HepG2 (cell line): ENCODE results near the gene TNFSF15. TPM values are rescaled to one million over a fixed set of nuclear protein-coding genes. Genes with fewer than 3 reads are reported as not detected.

Source experiments
- ATAC-seq: fragments of 200-7000 bp; cut with Tn5 transposase; 3 replicates; pipeline ENCODE4 v1.9.1; 2020; ENCODE audit warnings: mild to moderate bottlenecking, moderate library complexity
- BruUV-seq: library from RNA; stranded (reverse); fragments of 400-500 nt; replicated peaks from 2 replicates; lab custom pipeline; 2021; lab: Mats Ljungman, UMichigan
- CTCF ChIA-PET: fragments of 300-600 bp; formaldehyde crosslinking; extraction: SDS; loops from one replicate; lab custom pipeline; 2021; ENCODE audit warnings: low total read pairs, inconsistent platforms, low intra/inter-chr PET ratio; lab: Yijun Ruan, JAX
- POLR2A ChIA-PET: fragments of 350-600 bp; sonication (Branson Sonifier 250); formaldehyde crosslinking; loops from one replicate; lab custom pipeline; 2020; ENCODE audit warnings: antibody characterized with exemption, inconsistent platforms; lab: Yijun Ruan, JAX
- DNase-seq: peaks from one replicate; pipeline ENCODE4 v3.0.0-alpha.2; 2015; ENCODE audit warnings: low spot score
- FAIRE-seq: peaks from 3 replicates; lab custom pipeline; 2011; peaks lifted over from hg19 to GRCh38; lab: Jason Lieb, UNC
- H2AFZ ChIP-seq: one replicate; pipeline ENCODE4 v1.6.1; 2011; ENCODE audit warnings: low read length, inconsistent platforms
- H3K27ac ChIP-seq: fragments of 300-600 bp; 3 replicates; pipeline ENCODE4 v1.8.0; 2011; ENCODE audit warnings: mixed run types, mild to moderate bottlenecking, mixed read lengths, low read length, inconsistent platforms; ENCODE audit not compliant: insufficient read depth; ENCODE audit errors: extremely low read length
- H3K27me3 ChIP-seq, 2 experiments: fragments of 200-600 bp in 1 of 2; 2 replicates in 1 of 2; 3 replicates in 1 of 2; pipeline versions ENCODE4 v1.6.0 to v1.8.0; 2011; ENCODE audit warnings: low read length in 2 of 2, mild to moderate bottlenecking in 2 of 2, moderate library complexity in 2 of 2, inconsistent platforms in 1 of 2; ENCODE audit not compliant: insufficient read depth in 2 of 2, control insufficient read depth in 1 of 2
- H3K36me3 ChIP-seq, 2 experiments: fragments of 200-600 bp in 1 of 2; replicated peaks in 1 of 2; 2 replicates in 1 of 2; 3 replicates in 1 of 2; pipeline versions ENCODE4 v1.5.1 to v1.8.0; 2011; ENCODE audit warnings: low read length in 2 of 2, inconsistent platforms in 1 of 2; ENCODE audit not compliant: insufficient read depth in 2 of 2, control insufficient read depth in 1 of 2
- H3K4me1 ChIP-seq: 2 replicates; pipeline ENCODE4 v1.5.1; 2012; ENCODE audit warnings: low read length, inconsistent platforms; ENCODE audit not compliant: insufficient read depth
- H3K4me2 ChIP-seq: 2 replicates; pipeline ENCODE4 v1.6.0; 2011; ENCODE audit warnings: low read depth, low read length, inconsistent platforms
- H3K4me3 ChIP-seq, 3 experiments: fragments of 200-600 bp in 1 of 3; sonication (generic), shearing (Covaris generic) in 1 of 3; replicated peaks in 1 of 3; 2 replicates each; pipeline ENCODE4 v1.5.1; 2011 to 2016; ENCODE audit warnings: low read length in 3 of 3, inconsistent platforms in 2 of 3, low read depth in 2 of 3, mild to moderate bottlenecking in 2 of 3, control low read depth in 1 of 3, mixed read lengths in 1 of 3; ENCODE audit not compliant: insufficient read depth in 1 of 3
- H3K79me2 ChIP-seq: one replicate; pipeline ENCODE4 v1.6.1; 2011; ENCODE audit warnings: low read length, inconsistent platforms; ENCODE audit not compliant: insufficient read depth
- H3K9ac ChIP-seq: 2 replicates; pipeline ENCODE4 v1.6.0; 2011; ENCODE audit warnings: mild to moderate bottlenecking, low read depth, low read length, inconsistent platforms; ENCODE audit not compliant: insufficient read depth
- H3K9me3 ChIP-seq: 2 replicates; pipeline ENCODE4 v1.5.1; 2012; ENCODE audit warnings: mild to moderate bottlenecking, low read length
- H4K20me1 ChIP-seq: 2 replicates; pipeline ENCODE4 v1.6.0; 2011; ENCODE audit warnings: inconsistent platforms, mild to moderate bottlenecking, low read length, moderate library complexity; ENCODE audit not compliant: insufficient read depth
- ARNTL ChIP-seq: sonication (generic); formaldehyde crosslinking; IDR thresholded peaks from 2 replicates; pipeline ENCODE4 v1.4.0; 2020; ENCODE audit warnings: mild to moderate bottlenecking, missing genetic modification reagents
- ATAD3A ChIP-seq: sonication (generic); formaldehyde crosslinking; IDR thresholded peaks from 2 replicates; pipeline ENCODE4 v1.4.0; 2020; ENCODE audit warnings: missing genetic modification reagents
- CEBPB ChIP-seq: IDR thresholded peaks from 2 replicates; pipeline ENCODE4 v1.6.1; 2011; ENCODE audit warnings: low read depth, low read length, improper control_type of control experiment, borderline replicate concordance
- CREB1 ChIP-seq, 2 experiments: fragments of 450-650 bp in 1 of 2; IDR thresholded peaks; 2 replicates each; pipeline ENCODE4 v1.6.1; 2016 to 2017; ENCODE audit warnings: control low read depth in 1 of 2, mild to moderate bottlenecking in 1 of 2, missing compliant biosample characterization in 1 of 2, missing genetic modification characterization in 1 of 2
- KMT2A ChIP-seq: sonication (generic); formaldehyde crosslinking; IDR thresholded peaks from 2 replicates; pipeline ENCODE4 v1.4.0; 2020; ENCODE audit warnings: missing genetic modification reagents
- PITX1 ChIP-seq: sonication (generic); formaldehyde crosslinking; IDR thresholded peaks from 2 replicates; pipeline ENCODE4 v1.5.1; 2020; ENCODE audit warnings: mild to moderate bottlenecking, missing genetic modification reagents
- SP4 ChIP-seq: sonication (generic); formaldehyde crosslinking; IDR thresholded peaks from 2 replicates; pipeline ENCODE4 v1.8.1; 2023; ENCODE audit warnings: mild to moderate bottlenecking, missing genetic modification reagents
- WIZ ChIP-seq: sonication (generic); formaldehyde crosslinking; IDR thresholded peaks from 2 replicates; pipeline ENCODE4 v1.5.1; 2020; ENCODE audit warnings: mild to moderate bottlenecking, missing genetic modification reagents
- ZBTB14 ChIP-seq: sonication (generic); formaldehyde crosslinking; IDR thresholded peaks from 2 replicates; pipeline ENCODE4 v1.4.0; 2020; ENCODE audit warnings: missing genetic modification reagents
- ZMAT5 ChIP-seq: sonication (generic); formaldehyde crosslinking; IDR thresholded peaks from 2 replicates; pipeline ENCODE4 v1.5.0; 2020; ENCODE audit warnings: mild to moderate bottlenecking, low read depth, missing genetic modification reagents, borderline replicate concordance
- ZNF160 ChIP-seq: sonication (generic); formaldehyde crosslinking; IDR thresholded peaks from 2 replicates; pipeline ENCODE4 v1.8.0; 2022; ENCODE audit warnings: mild to moderate bottlenecking, inconsistent platforms, missing genetic modification reagents
- ZNF33A ChIP-seq: sonication (generic); formaldehyde crosslinking; IDR thresholded peaks from 2 replicates; pipeline ENCODE4 v1.5.1; 2020; ENCODE audit warnings: missing genetic modification reagents, mild to moderate bottlenecking, moderate library complexity, borderline replicate concordance
- ZNF546 ChIP-seq: sonication (generic); formaldehyde crosslinking; conservative IDR thresholded peaks from 2 replicates; pipeline ENCODE4 v1.8.1; 2023; ENCODE audit warnings: mild to moderate bottlenecking, missing genetic modification reagents
- ZNF605 ChIP-seq: sonication (generic); formaldehyde crosslinking; IDR thresholded peaks from 2 replicates; pipeline ENCODE4 v1.8.0; 2022; ENCODE audit warnings: mild to moderate bottlenecking, missing genetic modification reagents
- ZNF770 ChIP-seq: sonication (generic); formaldehyde crosslinking; IDR thresholded peaks from 2 replicates; pipeline ENCODE4 v1.5.0; 2020; ENCODE audit warnings: mild to moderate bottlenecking, missing genetic modification reagents
- WGBS: methylation state at CpG from one replicate; pipeline ENCODE4 v1.1.6; 2017; ENCODE audit warnings: low lambda C conversion rate; 5-methylcytosine and 5-hydroxymethylcytosine counted together
- in situ Hi-C: cut with HindIII; loops from 2 replicates; pipeline ENCODE4 v1.10.0; 2017; ENCODE audit warnings: low pct_unique_long_range_greater_than_20kb; ENCODE audit not compliant: extremely low pct_ligation_motif_present
- intact Hi-C: fragments of 100-400 bp; cut with micrococcal nuclease; formaldehyde crosslinking; loops from one replicate; pipeline ENCODE4 v1.10.0; 2022; ENCODE audit not compliant: unreplicated experiment
- polyA plus RNA-seq, 8 experiments: library from polyadenylated mRNA; depleted of rRNA in 3 of 8; stranded (reverse) in 7 of 8; unstranded in 1 of 8; fragments of >200 nt; fragmentation: Illumina TruSeq in 4 of 8; extraction: Trizol in 4 of 8; gene quantifications; 2 replicates each; pipeline versions ENCODE4 v1.2.1 to v1.2.3, GENCODE V29; 2011 to 2016; ENCODE audit warnings: low read depth in 4 of 8, missing spikeins in 1 of 8, mixed read lengths in 1 of 8; ENCODE audit not compliant: insufficient read depth in 1 of 8
- total RNA-seq, 5 experiments: library from RNA; depleted of rRNA; stranded (reverse); fragments of >200 nt; fragmentation: Illumina TruSeq; extraction: Trizol; gene quantifications; 2 replicates each; pipeline ENCODE4 v1.2.3, GENCODE V29; 2016; ENCODE audit warnings: low read depth in 1 of 5

TNFSF15 gene
- total and polyA plus RNA-seq, 2 of the 13 experiments (the other 11 are each of a cell fraction or from before 2014, with no cell fraction given): 0.02 to 0.03 TPM

GRCh38 chr9:114850871-114851270, 45.0 kb upstream of the TNFSF15 start:
- TF ChIP-seq CREB1 (IDR thresholded peaks at IDR 0.05) (peak; percentile 50; the same call in 1 of the 2 replicates), CREB1 (CRISPR knock-in tag; IDR thresholded peaks at IDR 0.05) (no peak), ZMAT5 (no peak), ZNF546 (CRISPR knock-in tag) (no peak), SP4 (no peak), ZNF770 (CRISPR knock-in tag) (no peak)
- Histone ChIP-seq H3K9ac (no peak overlapping the region), H3K4me3 (no peak overlapping the region), H3K36me3 (no peaks in the 10 kb centered on the region), H4K20me1 (no peaks in the 10 kb centered on the region), H3K9me3 (no peaks in the 10 kb centered on the region), H3K4me2 (no peak overlapping the region), H3K79me2 (no peaks in the 10 kb centered on the region), H2AFZ (no peak overlapping the region), H3K4me1 (no peaks in the 10 kb centered on the region), H3K27ac (no peak overlapping the region), H3K27me3 (no peaks in the 10 kb centered on the region)
- no peak for FAIRE-seq
- ChIA-PET CTCF (no interaction called here), POLR2A (no interaction called here)
- WGBS: 3% methylated on average over 2 of the region's 2 CpGs
- ATAC-seq: no peak
- no peak for DNase-seq
- in situ Hi-C loops (no loop called here), intact Hi-C loops (no loop called here)
- BruUV-seq: no TSS peak

GRCh38 chr9:114849450-114849849, 43.6 kb upstream of the TNFSF15 start:
- ChIA-PET CTCF (no interaction called here), POLR2A (no interaction called here)
- DNase-seq (no peak), FAIRE-seq (no peak), ATAC-seq (no peak)
- WGBS: 28% methylated on average over 2 of the region's 2 CpGs
- Histone ChIP-seq H3K9ac (no peak overlapping the region), H3K4me2 (no peak overlapping the region), H3K27ac (no peak overlapping the region), H3K9me3 (no peaks in the 10 kb centered on the region), H3K79me2 (no peaks in the 10 kb centered on the region), H2AFZ (no peak overlapping the region), H3K4me3 (no peak overlapping the region), H4K20me1 (no peaks in the 10 kb centered on the region), H3K4me1 (no peaks in the 10 kb centered on the region), H3K27me3 (no peaks in the 10 kb centered on the region), H3K36me3 (no peaks in the 10 kb centered on the region)
- in situ Hi-C loops: no loop called here
- no TSS peak for BruUV-seq
- intact Hi-C loops: no loop called here
- TF ChIP-seq PITX1: no peak
- no peak for TF ChIP-seq ZNF605 (CRISPR knock-in tag)
- no peak for TF ChIP-seq CEBPB
- TF ChIP-seq ZNF33A: no peak
- no peak for TF ChIP-seq WIZ
- TF ChIP-seq KMT2A (CRISPR knock-in tag): no peak
- TF ChIP-seq ARNTL (CRISPR knock-in tag): no peak
- no peak for TF ChIP-seq ATAD3A (CRISPR knock-in tag)
- TF ChIP-seq ZNF160 (CRISPR knock-in tag): no peak
- no peak for TF ChIP-seq ZBTB14
